HepG2 (cell line): Measurements from ENCODE around the gene SHANK3. TPM values are rescaled to one million over a fixed set of nuclear protein-coding genes. Genes with fewer than 3 reads are reported as not detected.

Source experiments
- CBX5 ChIP-seq: sonication (generic); formaldehyde crosslinking; IDR thresholded peaks from 2 replicates; pipeline ENCODE4 v1.4.0; 2020; ENCODE audit warnings: missing genetic modification reagents, borderline replicate concordance
- CCDC6 ChIP-seq: sonication (generic); formaldehyde crosslinking; IDR thresholded peaks from 2 replicates; pipeline ENCODE4 v1.8.1; 2022; ENCODE audit warnings: mild to moderate bottlenecking, missing genetic modification reagents, moderate library complexity
- DMAP1 ChIP-seq: IDR thresholded peaks from 2 replicates; pipeline ENCODE4 v1.6.1; 2016
- ESRRA ChIP-seq: sonication (generic); formaldehyde crosslinking; IDR thresholded peaks from 2 replicates; pipeline ENCODE4 v1.5.1; 2020; ENCODE audit warnings: mild to moderate bottlenecking, low read depth, missing genetic modification reagents
- FOXK1 ChIP-seq: sonication (generic); formaldehyde crosslinking; IDR thresholded peaks from 2 replicates; pipeline ENCODE4 v1.4.0; 2020; ENCODE audit warnings: low read depth, missing genetic modification reagents, borderline replicate concordance
- HOXA9 ChIP-seq: sonication (generic); formaldehyde crosslinking; IDR thresholded peaks from 2 replicates; pipeline ENCODE4 v1.8.1; 2022; ENCODE audit warnings: missing genetic modification reagents, mild to moderate bottlenecking, moderate library complexity, borderline replicate concordance
- KDM5B ChIP-seq: sonication (generic); formaldehyde crosslinking; IDR thresholded peaks from 2 replicates; pipeline ENCODE4 v1.4.0; 2020; ENCODE audit warnings: missing genetic modification reagents, mild to moderate bottlenecking, borderline replicate concordance
- MEF2D ChIP-seq: sonication (generic); formaldehyde crosslinking; IDR thresholded peaks from 2 replicates; pipeline ENCODE4 v1.5.1; 2020; ENCODE audit warnings: mild to moderate bottlenecking, missing genetic modification reagents
- MIER3 ChIP-seq: IDR thresholded peaks from 2 replicates; pipeline ENCODE4 v1.6.1; 2016; ENCODE audit warnings: missing compliant biosample characterization, borderline replicate concordance
- NR1H2 ChIP-seq: sonication (generic); formaldehyde crosslinking; IDR thresholded peaks from 2 replicates; pipeline ENCODE4 v1.8.1; 2022; ENCODE audit warnings: low read depth, missing genetic modification reagents, borderline replicate concordance
- SAP130 ChIP-seq: IDR thresholded peaks from 2 replicates; pipeline ENCODE4 v1.6.1; 2016; ENCODE audit warnings: low read depth
- ZBTB8A ChIP-seq: sonication (generic); formaldehyde crosslinking; IDR thresholded peaks from 2 replicates; pipeline ENCODE4 v1.4.0; 2020; ENCODE audit warnings: mild to moderate bottlenecking, low read depth, missing genetic modification reagents, borderline replicate concordance
- ZFP1 ChIP-seq: IDR thresholded peaks from 2 replicates; pipeline ENCODE4 v1.6.1; 2016
- ZNF121 ChIP-seq: sonication (generic); formaldehyde crosslinking; IDR thresholded peaks from 2 replicates; pipeline ENCODE4 v1.5.0; 2020; ENCODE audit warnings: mild to moderate bottlenecking, missing genetic modification reagents
- ZNF280D ChIP-seq: sonication (generic); formaldehyde crosslinking; IDR thresholded peaks from 2 replicates; pipeline ENCODE4 v1.5.1; 2020; ENCODE audit warnings: mild to moderate bottlenecking, missing genetic modification reagents
- ZNF460 ChIP-seq: sonication (generic); formaldehyde crosslinking; IDR thresholded peaks from 2 replicates; pipeline ENCODE4 v1.5.1; 2020; ENCODE audit warnings: missing genetic modification reagents, mild to moderate bottlenecking, borderline replicate concordance
- ZNF879 ChIP-seq: sonication (generic); formaldehyde crosslinking; IDR thresholded peaks from 2 replicates; pipeline ENCODE4 v1.8.1; 2023; ENCODE audit warnings: missing genetic modification reagents
- polyA plus RNA-seq, 8 experiments: library from polyadenylated mRNA; depleted of rRNA in 3 of 8; stranded (reverse) in 7 of 8; unstranded in 1 of 8; fragments of >200 nt; fragmentation: Illumina TruSeq in 4 of 8; extraction: Trizol in 4 of 8; gene quantifications; 2 replicates each; pipeline versions ENCODE4 v1.2.1 to v1.2.3, GENCODE V29; 2011 to 2016; ENCODE audit warnings: low read depth in 4 of 8, missing spikeins in 1 of 8, mixed read lengths in 1 of 8; ENCODE audit not compliant: insufficient read depth in 1 of 8
- total RNA-seq, 5 experiments: library from RNA; depleted of rRNA; stranded (reverse); fragments of >200 nt; fragmentation: Illumina TruSeq; extraction: Trizol; gene quantifications; 2 replicates each; pipeline ENCODE4 v1.2.3, GENCODE V29; 2016; ENCODE audit warnings: low read depth in 1 of 5
- TF ChIP-seq, protein P1 (sequence below): IDR thresholded peaks from 2 replicates; pipeline ENCODE4 v1.6.1; 2016
- TF ChIP-seq, protein P2 (sequence below): sonication (generic); formaldehyde crosslinking; IDR thresholded peaks from 2 replicates; pipeline ENCODE4 v1.4.0; 2020; ENCODE audit warnings: mild to moderate bottlenecking, missing genetic modification reagents
- TF ChIP-seq, protein P3 (sequence below), 2 experiments: IDR thresholded peaks; 2 replicates each; pipeline ENCODE4 v1.6.1; 2011 to 2012; ENCODE audit warnings: low read length in 2 of 2, borderline replicate concordance in 1 of 2, low read depth in 1 of 2, mild to moderate bottlenecking in 1 of 2, moderate library complexity in 1 of 2

The SHANK3 gene
- total and polyA plus RNA-seq, 2 of the 13 experiments (the other 11 are each of a cell fraction or from before 2014, with no cell fraction given), result 2.9 to 4.6 TPM

DNA sequence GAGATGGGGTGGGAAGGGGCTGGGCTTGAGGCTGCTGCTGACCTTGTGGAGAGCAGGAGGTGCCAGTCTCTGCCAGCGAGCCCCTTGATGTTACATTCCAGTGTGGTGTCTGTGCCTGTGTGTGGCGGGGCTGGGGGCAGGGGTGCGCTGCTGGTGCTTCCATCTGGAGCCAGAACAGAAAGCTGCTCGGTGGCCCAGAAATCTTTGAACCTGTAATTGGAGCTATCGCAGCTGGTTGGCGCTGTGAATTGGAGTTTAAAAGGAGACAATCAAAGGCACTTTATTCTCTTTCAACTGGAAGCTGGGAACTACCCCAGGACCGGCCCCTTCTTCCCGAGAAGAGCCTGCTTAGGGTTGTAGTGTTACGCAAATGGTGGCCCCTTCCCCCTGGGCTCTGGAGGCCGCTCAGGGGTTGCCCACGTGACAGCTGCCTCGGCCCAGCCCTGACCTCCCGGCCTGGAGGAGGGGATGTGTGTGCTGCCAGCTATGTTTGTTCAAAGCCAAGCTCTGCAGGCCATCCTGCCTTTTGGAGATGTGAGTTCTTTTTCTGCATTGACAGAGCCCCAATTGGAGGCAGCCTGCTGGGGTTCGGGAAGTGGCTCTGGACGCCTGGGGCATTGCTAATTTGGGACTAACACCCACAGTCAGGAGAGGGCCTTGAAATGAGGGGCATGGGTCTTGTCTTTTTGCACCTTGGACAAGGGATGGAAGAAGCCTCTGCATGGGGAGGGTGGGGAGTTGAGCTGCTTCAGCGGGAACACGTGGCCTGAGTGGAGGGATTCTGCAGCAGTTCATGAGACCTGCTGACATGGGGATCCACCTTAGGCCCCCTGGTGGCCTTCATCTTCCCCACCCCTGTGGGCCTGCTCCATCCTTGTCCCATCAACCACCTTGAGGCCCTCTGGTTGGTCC is 30.7 kb upstream of the SHANK3 start (continued):
- TF ChIP-seq CBX5 (CRISPR knock-in tag), result peak; percentile 55; the same call in 1 of the 2 replicates
- peak; percentile 46; the same call in 1 of the 2 replicates for TF ChIP-seq FOXK1 (CRISPR knock-in tag)
- peak; percentile 21; the same call in 1 of the 2 replicates for TF ChIP-seq ZNF280D (CRISPR knock-in tag)
- no peak for TF ChIP-seq ZBTB8A (CRISPR knock-in tag)
- no peak; the same call in 1 of the 2 replicates for TF ChIP-seq CCDC6 (CRISPR knock-in tag)
- TF ChIP-seq, protein P1, sequence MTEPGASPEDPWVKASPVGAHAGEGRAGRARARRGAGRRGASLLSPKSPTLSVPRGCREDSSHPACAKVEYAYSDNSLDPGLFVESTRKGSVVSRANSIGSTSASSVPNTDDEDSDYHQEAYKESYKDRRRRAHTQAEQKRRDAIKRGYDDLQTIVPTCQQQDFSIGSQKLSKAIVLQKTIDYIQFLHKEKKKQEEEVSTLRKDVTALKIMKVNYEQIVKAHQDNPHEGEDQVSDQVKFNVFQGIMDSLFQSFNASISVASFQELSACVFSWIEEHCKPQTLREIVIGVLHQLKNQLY (CRISPR knock-in tag), result peak; percentile 98
- TF ChIP-seq ZFP1, result peak; percentile 18; the same call in 1 of the 2 replicates
- TF ChIP-seq SAP130 (CRISPR knock-in tag), result peak; percentile 87
- TF ChIP-seq ZNF460, result peak; percentile 46; the same call in 1 of the 2 replicates
- peak; percentile 67; the same call in 1 of the 2 replicates for TF ChIP-seq MEF2D (CRISPR knock-in tag)
- TF ChIP-seq, protein P2, sequence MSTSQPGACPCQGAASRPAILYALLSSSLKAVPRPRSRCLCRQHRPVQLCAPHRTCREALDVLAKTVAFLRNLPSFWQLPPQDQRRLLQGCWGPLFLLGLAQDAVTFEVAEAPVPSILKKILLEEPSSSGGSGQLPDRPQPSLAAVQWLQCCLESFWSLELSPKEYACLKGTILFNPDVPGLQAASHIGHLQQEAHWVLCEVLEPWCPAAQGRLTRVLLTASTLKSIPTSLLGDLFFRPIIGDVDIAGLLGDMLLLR (CRISPR knock-in tag), result 0 out of 2 replicates have a peak, but pooled peaks have one; percentile 15
- TF ChIP-seq NR1H2 (CRISPR knock-in tag), result 0 out of 2 replicates have a peak, but pooled peaks have one; percentile 34
- TF ChIP-seq KDM5B, result peak; percentile 52; the same call in 1 of the 2 replicates
- TF ChIP-seq ZNF879 (CRISPR knock-in tag), result peak; percentile 40; the same call in 1 of the 2 replicates
- no peak for TF ChIP-seq ZNF121 (CRISPR knock-in tag)
- peak; percentile 71; the same call in 1 of the 2 replicates for TF ChIP-seq DMAP1
- no peak for TF ChIP-seq HOXA9 (CRISPR knock-in tag)
- TF ChIP-seq ESRRA (CRISPR knock-in tag), result 0 out of 2 replicates have a peak, but pooled peaks have one; percentile 40
- TF ChIP-seq MIER3, result peak; percentile 77; the same call in 1 of the 2 replicates
- TF ChIP-seq, protein P3, sequence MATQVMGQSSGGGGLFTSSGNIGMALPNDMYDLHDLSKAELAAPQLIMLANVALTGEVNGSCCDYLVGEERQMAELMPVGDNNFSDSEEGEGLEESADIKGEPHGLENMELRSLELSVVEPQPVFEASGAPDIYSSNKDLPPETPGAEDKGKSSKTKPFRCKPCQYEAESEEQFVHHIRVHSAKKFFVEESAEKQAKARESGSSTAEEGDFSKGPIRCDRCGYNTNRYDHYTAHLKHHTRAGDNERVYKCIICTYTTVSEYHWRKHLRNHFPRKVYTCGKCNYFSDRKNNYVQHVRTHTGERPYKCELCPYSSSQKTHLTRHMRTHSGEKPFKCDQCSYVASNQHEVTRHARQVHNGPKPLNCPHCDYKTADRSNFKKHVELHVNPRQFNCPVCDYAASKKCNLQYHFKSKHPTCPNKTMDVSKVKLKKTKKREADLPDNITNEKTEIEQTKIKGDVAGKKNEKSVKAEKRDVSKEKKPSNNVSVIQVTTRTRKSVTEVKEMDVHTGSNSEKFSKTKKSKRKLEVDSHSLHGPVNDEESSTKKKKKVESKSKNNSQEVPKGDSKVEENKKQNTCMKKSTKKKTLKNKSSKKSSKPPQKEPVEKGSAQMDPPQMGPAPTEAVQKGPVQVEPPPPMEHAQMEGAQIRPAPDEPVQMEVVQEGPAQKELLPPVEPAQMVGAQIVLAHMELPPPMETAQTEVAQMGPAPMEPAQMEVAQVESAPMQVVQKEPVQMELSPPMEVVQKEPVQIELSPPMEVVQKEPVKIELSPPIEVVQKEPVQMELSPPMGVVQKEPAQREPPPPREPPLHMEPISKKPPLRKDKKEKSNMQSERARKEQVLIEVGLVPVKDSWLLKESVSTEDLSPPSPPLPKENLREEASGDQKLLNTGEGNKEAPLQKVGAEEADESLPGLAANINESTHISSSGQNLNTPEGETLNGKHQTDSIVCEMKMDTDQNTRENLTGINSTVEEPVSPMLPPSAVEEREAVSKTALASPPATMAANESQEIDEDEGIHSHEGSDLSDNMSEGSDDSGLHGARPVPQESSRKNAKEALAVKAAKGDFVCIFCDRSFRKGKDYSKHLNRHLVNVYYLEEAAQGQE (IDR thresholded peaks at IDR 0.05; ENCODE audit: borderline replicate concordance in 1 of 2, low read depth in 1 of 2, low read length in 2 of 2), result 0 out of 4 replicates have a peak, but pooled peaks of 1 of the 2 experiments have one; percentile 15
